Kidney (tissue), 14 donors: ENCODE data around the gene TIAL1. TPM values are rescaled to one million over a fixed set of nuclear protein-coding genes. Genes with fewer than 3 reads are reported as not detected.

Experiments used
- DNase-seq, 5 donors: peaks; one replicate each; pipeline ENCODE4 v3.0.0-alpha.2; 2013 to 2020
- FAIRE-seq: peaks from 2 replicates; lab custom pipeline; 2012; peaks lifted over from hg19 to GRCh38; lab: Jason Lieb, UNC
- H3K27ac ChIP-seq, 2 donors: one replicate each; pipeline ENCODE4 v1.7.0; 2013; ENCODE audit warnings: low read depth in 2 of 2, low read length in 2 of 2, inconsistent platforms in 1 of 2
- H3K27me3 ChIP-seq: one replicate; pipeline ENCODE4 v1.7.1; 2013; ENCODE audit warnings: low read length, inconsistent platforms; ENCODE audit not compliant: control insufficient read depth, insufficient read depth
- H3K36me3 ChIP-seq, 3 donors: one replicate each; pipeline versions ENCODE4 v1.7.0 to v1.7.1; 2013; ENCODE audit warnings: low read length in 3 of 3, control low read depth in 1 of 3, inconsistent platforms in 1 of 3; ENCODE audit not compliant: insufficient read depth in 3 of 3, control insufficient read depth in 2 of 3
- H3K4me1 ChIP-seq, 3 donors: one replicate each; pipeline versions ENCODE4 v1.7.0 to v1.7.1; 2013; ENCODE audit warnings: low read length in 3 of 3, inconsistent platforms in 1 of 3, low read depth in 1 of 3; ENCODE audit not compliant: control insufficient read depth in 2 of 3, insufficient read depth in 2 of 3
- H3K4me3 ChIP-seq, 3 donors: one replicate each; pipeline versions ENCODE4 v1.7.0 to v1.8.1; 2013; ENCODE audit warnings: low read length in 3 of 3, control low read depth in 1 of 3, inconsistent platforms in 1 of 3
- H3K9ac ChIP-seq, 3 donors: one replicate each; pipeline versions ENCODE4 v1.7.0 to v1.7.1; 2013; ENCODE audit warnings: low read length in 3 of 3, control low read depth in 1 of 3, inconsistent platforms in 1 of 3
- H3K9me3 ChIP-seq, 3 donors: one replicate each; pipeline versions ENCODE4 v1.7.0 to v1.7.1; 2013; ENCODE audit warnings: low read length in 3 of 3, control low read depth in 1 of 3, inconsistent platforms in 1 of 3; ENCODE audit not compliant: control insufficient read depth in 2 of 3, insufficient read depth in 1 of 3
- CTCF ChIP-seq: IDR thresholded peaks from 3 replicates; pipeline ENCODE4 v1.5.1; 2012; ENCODE audit warnings: mild to moderate bottlenecking, moderate library complexity, borderline replicate concordance; ENCODE audit not compliant: insufficient read depth; ENCODE audit errors: extremely low read depth
- intact Hi-C: fragments of 100-400 bp; cut with DNase I; formaldehyde crosslinking; loops from one replicate; pipeline ENCODE4 v1.11.1; 2022
- polyA plus RNA-seq: library from polyadenylated mRNA; stranded (reverse); fragments of 350-450 nt; fragmentation: Illumina TruSeq; extraction: RNeasy Lipid Tissue Mini Kit (QIAGEN cat#74804); gene quantifications from one replicate; pipeline ENCODE4 v1.2.3, GENCODE V29; 2014; ENCODE audit warnings: low read depth, low replicate concordance; ENCODE audit not compliant: insufficient read depth
- total RNA-seq: library from RNA; stranded (reverse); fragmentation: NEBNext Ultra II Directional; extraction: Animal tissue kit (Norgen Biotek cat#: 25700); gene quantifications from one replicate; pipeline ENCODE4 v1.2.1, GENCODE V29; 2021
- donor health status: control.
- donor health status: control.
- donor health status: control.
- donor health status: control.
- donor health status: control.
- donor health status: DM: yes; HTN: yes; CAD: no.
- donor health status: Normal renal cell carcinoma (clear cell type).

Gene TIAL1
- total and polyA plus RNA-seq, 2 donors from 2014 or later, result 46.7 to 88.8 TPM

DNA sequence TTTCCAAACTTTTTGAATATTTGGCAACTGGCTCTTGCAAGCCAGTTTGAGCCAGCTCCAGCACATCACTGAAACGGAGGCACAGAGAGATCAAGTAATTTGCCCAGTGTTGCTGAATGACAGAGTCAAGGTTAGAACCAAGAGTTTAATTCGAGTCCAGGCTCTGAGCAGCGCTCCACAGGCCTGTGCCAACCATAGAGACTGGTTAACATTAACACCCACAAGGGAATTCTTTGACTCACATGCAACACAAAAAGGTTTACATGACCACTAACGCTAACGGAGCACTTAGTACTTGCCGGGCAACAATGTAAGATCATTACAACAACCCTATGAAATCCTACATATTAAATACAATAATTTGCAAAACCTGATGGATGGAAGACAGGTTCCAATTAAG, 55.7 kb downstream of the TIAL1 start:
- intact Hi-C loops, result no loop called here
- no peak for TF ChIP-seq CTCF
- DNase-seq (no peak), FAIRE-seq (no peak)
- Histone ChIP-seq H3K9me3 (no peaks in the 10 kb centered on the region), H3K27me3 (no peaks in the 10 kb centered on the region), H3K36me3 (no peaks in the 10 kb centered on the region), H3K4me3 (peak overlapping the region in 1 of 3 donors; percentile 55), H3K27ac (no peak overlapping the region), H3K9ac (no peak overlapping the region), H3K4me1 (peaks cover 0 to 3% (median 3%) of the 10 kb centered on the region in 3 donors)

DNA sequence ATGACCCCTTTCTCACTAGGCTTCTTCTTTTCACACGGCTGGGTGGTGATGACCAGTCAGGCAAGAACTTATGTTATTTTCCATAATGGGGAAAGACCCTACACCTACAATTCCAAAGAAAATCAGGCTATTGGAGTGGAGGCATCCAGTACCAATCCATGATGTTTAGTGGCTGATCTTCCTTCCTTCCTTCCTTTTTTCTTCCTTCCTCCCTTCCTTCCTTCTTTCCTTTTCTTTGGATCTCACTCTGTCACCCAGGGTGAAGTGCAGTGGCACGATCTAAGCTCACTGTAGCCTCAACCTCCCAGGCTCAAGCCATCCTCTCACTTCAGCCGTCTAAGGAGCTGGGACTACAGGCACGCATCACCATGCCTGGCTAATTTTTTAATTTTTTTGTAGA, 56.7 kb downstream of the TIAL1 start:
- FAIRE-seq (no peak), DNase-seq (no peak)
- no peaks in the 10 kb centered on the region for H3K27me3 ChIP-seq
- peaks cover 0 to 3% (median 3%) of the 10 kb centered on the region in 3 donors for H3K4me1 ChIP-seq
- H3K9me3 ChIP-seq, result no peaks in the 10 kb centered on the region
- intact Hi-C loops, result no loop called here
- no peak for TF ChIP-seq CTCF
- H3K9ac ChIP-seq, result no peak overlapping the region
- H3K36me3 ChIP-seq, result no peaks in the 10 kb centered on the region
- H3K27ac ChIP-seq, result no peak overlapping the region
- H3K4me3 ChIP-seq, result no peak overlapping the region

DNA sequence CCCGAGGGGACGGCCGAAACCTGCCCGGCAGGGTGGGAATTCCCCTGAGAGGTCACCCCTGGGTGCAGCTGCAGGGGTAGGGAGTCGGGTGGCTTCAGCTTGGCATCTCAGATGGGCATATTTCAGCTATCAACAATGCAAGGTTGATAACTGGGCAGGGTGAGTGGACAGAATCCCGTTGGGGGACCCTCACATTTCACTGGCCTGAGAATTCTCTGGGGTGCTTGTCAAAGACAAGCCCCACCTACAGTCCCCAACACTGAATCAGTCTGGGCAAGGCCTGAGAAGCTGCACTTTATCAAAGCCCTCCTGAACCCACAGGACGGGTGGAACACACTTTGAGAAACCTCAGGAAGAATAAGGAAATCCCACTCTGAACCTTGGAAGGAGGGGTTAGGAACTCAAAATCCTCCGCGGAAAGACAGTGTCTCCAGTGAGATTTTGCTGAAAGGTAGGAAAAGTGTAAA, 57.4 kb downstream of the TIAL1 start:
- Histone ChIP-seq H3K27me3 (no peaks in the 10 kb centered on the region), H3K27ac (no peak overlapping the region), H3K4me1 (peaks cover 0 to 3% (median 3%) of the 10 kb centered on the region in 3 donors), H3K4me3 (no peak overlapping the region), H3K36me3 (no peaks in the 10 kb centered on the region), H3K9ac (no peak overlapping the region), H3K9me3 (no peaks in the 10 kb centered on the region)
- intact Hi-C loops, result no loop called here
- no peak for FAIRE-seq
- no peak for TF ChIP-seq CTCF
- DNase-seq, result no peak
